Retina (tissue), 1 donor: Measurements from ENCODE around the gene COX10.
"Not testable (repeated sequence)": the region's sequence is repeated elsewhere in the genome, so short reads cannot be mapped to it uniquely, and the experiment has no call there.

Experiments used
- DNase-seq: peaks from one replicate; pipeline ENCODE4 v3.0.0-alpha.2; 2016

Gene COX10

DNA sequence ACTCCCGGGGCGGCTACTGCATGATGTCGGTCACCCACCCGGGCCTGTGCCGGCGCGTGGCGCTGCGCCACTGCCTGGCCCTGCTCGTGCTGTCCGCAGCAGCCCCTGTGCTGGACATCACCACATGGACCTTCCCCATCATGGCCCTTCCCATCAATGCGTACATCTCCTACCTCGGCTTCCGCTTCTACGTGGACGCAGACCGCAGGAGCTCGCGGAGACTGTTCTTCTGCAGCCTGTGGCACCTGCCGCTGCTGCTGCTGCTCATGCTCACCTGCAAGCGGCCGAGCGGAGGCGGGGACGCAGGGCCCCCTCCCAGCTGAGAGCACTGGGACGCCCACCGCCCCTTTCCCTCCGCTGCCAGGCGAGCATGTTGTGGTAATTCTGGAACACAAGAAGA, 137.6 kb downstream of the COX10 start:
- no peak for DNase-seq

DNA sequence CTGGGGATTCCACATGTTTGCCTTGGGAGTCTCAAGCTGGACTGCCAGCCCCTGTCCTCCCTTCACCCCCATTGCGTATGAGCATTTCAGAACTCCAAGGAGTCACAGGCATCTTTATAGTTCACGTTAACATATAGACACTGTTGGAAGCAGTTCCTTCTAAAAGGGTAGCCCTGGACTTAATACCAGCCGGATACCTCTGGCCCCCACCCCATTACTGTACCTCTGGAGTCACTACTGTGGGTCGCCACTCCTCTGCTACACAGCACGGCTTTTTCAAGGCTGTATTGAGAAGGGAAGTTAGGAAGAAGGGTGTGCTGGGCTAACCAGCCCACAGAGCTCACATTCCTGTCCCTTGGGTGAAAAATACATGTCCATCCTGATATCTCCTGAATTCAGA, 138.5 kb downstream of the COX10 start:
- DNase-seq = no peak

DNA sequence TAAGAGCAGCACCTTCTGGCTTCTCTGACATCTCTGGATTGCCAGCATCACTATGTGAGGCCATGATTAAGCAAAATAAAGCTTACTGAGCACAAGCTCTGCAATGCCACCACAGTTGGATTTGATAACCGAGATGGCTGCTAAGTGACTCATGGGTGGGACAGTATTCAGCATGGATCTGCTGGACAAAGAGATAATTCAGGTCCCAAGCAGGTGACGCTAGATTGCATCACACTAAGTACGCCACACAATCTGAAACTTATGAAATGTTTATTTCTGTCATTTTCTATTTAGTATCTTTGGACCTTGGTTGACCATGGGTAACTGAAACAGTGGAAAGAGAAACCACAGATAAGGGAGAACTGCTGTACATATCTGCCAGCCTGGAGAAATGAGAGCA, 139.9 kb downstream of the COX10 start:
- DNase-seq = no peak

DNA sequence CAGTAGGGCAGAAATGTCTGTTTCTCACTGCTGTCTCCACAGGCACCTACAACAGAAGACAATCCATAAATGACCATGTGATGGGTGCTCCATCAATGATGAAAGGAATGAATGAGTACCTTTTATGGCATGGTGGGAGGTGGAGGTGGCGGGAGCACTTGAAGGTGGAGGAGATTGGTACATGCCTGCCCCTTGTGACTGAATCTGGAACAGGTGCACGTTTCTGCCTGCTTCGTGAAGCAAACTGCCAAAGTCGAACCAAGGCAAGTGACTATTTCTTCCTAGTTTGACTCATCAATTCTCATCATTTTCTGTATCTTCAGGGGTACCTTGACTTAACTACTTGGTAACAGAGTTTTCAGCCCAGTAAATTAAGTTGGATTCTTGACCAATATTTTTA, 141.9 kb downstream of the COX10 start:
- DNase-seq = no peak

DNA sequence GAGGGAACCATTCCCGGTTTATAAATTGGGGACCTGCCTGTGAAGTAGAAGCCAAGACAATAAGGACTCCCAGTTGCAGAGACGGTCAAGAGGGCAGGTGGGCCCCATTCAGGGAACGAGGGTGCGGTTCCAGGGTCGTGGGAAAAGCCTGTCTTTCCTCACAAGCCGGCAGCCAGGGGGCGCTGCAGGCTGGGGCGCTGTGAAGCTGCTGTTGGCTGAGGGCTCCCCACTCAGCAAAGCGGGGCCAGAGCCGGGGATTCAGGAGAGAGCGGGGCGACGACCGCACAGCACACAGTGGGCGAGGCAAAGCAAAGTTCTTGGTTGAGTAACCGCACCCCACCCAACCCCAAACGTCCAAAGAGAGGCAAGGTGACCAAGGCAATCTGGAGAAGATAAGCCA, 142.5 kb downstream of the COX10 start:
- peak; percentile 24 for DNase-seq

DNA sequence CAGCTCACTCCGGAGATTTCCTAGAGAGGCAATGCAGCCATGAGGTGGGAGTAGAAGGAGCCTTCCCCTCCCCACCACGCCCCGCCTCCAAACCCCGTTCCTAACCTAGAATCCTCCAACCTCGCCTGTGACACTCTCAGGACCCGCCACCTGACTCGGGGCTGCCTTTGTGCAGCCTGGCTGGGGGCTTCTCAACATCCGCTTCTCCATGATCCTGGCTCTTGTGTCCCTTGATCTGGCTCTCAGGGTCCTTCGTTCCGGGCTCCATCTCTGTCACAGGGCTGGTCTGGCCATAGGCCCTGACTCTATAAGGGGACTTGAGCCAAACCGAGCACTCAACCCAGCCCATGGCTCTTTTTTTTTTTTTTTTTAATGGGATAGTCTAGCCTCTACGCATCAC, 143.1 kb downstream of the COX10 start:
- DNase-seq = no peak

DNA sequence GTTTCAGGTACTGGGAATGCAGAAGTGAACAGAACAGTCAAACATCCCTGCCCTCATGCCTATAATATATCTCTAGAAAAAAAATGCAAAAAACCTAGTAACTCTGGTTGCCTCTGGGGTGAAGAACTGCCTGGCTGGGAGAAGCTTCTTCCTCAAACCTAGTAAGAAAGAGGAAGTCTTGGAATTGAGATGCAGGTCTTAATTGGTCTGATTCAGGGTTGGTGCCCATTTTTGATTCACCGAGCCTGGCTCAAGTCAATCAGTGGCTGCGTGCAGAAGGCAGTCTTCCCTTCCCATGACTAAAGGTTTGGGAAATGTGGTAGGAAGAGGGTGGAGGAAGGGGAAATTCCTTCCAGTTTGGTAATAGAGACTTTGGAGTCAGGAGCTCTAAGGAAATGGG, 145.0 kb downstream of the COX10 start:
- no peak for DNase-seq

DNA sequence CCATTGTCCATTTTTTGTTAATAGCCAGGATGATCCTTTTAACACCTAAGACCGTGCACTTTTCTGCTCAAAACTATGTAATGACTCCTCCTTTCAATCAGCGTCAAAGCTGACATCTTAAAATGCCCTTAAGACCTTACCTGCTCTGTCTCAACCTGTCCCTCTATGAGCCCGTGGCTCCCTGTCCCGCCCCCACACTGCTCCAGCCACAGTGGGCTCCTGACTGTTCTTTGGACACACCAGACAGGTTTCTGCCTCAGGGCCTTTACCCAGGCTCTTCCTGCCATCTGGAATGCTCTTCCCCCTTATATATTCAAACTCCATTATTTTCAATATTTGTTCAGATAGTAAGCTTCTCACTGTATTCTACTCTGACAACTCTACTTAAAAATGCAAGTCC, 153.3 kb downstream of the COX10 start:
- DNase-seq = no peak

DNA sequence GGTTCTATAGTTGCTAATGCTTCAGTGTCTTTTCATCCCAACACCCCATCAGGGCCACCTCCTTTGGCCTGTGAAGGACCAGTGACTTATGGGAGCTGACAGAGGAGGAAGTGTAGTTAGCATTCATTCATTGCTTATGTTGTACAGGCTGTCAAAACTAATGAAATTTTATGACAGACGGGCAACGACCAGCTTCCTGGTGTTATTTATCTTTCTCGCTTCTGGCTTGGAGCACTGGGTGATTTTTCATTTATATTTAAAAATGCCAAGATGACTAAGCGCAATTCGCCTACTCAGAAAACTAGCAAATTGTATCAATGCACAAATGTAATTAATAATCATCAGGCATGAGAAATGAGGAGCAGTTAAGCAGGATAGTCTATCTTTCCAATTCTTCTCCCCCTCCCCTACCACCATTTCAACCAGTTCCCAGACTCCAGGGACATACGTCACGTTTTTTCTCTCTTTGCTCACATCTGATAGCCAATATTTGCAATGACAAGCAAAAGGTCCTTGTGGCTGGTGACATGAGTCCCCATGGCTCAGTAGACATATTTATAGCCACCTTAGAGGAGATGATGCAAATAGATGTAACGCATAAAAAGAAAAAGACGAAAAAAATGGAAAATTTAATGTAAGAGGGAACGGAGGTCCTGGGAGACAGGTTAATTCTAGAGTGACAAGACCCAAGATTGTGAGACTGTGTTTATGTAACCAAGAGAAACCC, 156.1 kb downstream of the COX10 start:
- DNase-seq = peak; percentile 36

DNA sequence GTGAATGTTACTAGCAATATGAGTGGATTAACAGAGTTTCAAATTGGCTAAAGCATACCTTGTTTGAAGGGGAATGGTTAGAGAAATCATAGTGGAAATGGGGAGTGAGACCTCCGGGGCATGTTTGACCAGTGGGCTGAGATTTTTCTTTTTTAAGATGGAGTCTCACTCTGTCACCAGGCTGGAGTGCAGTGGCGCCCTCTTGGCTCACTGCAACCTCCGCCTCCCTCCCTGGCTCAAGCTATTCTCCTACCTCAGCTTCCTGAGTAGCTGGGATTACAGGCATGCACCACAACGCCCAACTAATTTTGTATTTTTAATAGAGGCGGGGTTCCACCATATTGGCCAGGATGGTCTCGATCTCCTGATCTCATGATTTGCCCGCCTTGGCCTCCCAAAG, 157.7 kb downstream of the COX10 start:
- no peak for DNase-seq

DNA sequence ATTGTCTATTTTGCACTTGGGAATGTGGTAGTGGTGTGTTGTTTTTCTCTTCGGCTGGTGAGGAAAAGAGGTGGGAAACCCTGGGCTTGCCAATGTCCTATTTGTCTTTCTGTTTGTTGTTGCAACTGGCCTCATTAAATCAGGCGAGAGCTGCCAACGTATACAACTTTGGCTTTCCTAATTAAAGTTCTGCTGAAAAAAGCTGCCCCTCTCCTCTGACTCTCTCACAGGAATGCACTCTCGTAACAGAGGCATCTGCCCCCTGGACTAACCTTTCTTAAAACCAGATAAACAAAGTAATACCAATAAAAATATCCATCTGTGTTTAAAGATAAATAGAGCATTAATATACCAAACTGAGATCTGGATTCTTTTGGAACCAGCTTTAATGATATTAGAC, 159.6 kb downstream of the COX10 start:
- no peak for DNase-seq

DNA sequence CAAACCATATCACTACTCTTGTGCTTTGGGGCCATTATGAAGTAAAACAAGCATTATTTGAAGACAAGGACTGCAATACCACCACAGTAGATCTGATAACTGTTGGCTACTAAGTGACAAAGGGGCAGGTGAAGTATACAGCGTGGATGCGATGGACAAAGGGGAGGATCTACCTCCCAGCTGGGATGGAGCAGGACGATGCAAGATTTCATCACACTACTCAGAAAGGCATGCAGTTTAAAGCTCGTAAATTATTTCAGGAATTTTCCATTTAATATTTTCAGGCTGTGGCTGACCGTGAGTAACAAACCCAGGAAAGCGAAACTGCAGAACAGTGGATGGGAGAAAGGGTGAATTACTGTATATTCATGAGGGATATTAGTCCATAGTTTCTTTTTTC, 161.9 kb downstream of the COX10 start:
- not testable (repeated sequence) for DNase-seq

DNA sequence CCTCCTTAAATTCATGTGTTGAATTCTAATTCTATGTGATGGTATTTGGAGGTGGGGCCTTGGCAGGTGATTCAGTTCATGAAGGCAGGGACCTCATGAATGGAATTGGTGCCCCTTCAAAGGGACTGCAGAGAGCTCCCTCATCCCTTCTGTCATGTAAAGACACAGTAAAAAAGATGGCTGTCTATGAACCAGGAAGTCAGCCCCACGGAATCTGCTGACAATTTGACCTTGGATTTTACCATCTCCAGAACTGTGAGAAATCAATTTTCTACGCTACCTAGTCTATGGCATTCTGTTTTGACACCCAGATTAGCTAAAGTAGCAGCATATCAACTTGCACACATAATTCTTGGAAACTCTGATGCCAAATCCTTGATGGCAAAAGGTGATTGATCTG, 165.7 kb downstream of the COX10 start:
- not testable (repeated sequence) for DNase-seq

DNA sequence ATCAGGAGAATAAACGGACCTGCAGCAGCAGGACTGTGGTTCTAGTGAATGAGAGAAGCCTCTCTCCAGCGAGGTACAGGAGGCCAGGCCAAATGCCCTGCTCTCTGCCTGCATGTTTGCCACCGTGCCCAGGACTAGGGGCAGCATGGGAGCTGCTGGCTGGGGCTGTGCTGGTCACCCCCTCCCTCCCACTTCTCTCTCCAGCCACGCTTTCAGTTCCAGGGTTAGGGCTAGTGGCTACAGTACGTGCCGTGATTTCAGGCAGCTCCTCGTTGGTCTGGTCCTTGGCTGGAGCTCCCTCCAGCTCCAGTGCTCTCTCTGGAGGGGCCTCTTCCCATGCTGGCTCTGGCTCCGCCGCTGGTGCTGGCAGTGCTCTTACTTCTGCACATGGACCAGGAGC, 166.7 kb downstream of the COX10 start:
- not testable (repeated sequence) for DNase-seq

DNA sequence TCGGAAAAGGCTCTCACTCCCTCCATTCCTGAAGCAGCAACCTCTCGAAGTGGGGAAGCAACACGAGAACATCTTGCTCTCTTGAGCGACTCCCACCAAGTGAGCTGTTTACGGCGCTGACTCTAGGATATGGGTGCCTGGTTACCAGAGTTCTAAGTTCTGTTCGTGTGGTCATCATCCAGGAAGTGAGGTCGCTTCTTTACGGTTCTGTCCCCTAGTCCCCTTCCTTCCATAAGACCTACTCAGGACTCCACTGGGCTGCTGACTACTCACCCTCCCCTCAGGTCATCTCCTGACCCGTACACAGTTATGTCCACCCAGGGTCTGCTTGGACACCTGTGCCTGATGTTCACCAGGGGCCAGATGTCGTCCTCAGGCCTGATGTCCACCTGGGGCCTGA, 167.5 kb downstream of the COX10 start, which contains the start of gene CDRT15:
Gene CDRT15, minus strand, starts transcription at position 101 of the 400 bp plus-strand sequence. Its CDS starts 29 bp downstream, at position 72.
- not testable (repeated sequence) for DNase-seq

DNA sequence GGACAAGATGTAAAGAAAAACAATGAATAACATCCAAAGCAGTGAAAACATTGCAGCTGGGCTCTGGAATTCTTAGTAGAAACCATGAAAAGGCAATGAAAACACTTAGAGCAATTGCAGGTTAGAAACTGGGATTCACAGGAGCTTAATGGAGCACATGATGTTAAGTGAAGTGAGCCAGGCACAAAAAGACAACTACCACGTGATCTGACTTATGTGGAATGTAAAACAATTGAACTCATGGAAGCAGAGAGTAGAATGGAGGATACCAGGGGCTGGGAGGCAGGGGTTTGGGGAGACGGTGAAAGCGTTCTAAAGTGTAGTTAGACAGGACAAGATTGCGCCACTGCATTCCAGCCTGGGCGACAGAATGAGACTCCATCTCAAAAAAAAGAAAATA, 170.0 kb downstream of the COX10 start:
- not testable (repeated sequence) for DNase-seq

DNA sequence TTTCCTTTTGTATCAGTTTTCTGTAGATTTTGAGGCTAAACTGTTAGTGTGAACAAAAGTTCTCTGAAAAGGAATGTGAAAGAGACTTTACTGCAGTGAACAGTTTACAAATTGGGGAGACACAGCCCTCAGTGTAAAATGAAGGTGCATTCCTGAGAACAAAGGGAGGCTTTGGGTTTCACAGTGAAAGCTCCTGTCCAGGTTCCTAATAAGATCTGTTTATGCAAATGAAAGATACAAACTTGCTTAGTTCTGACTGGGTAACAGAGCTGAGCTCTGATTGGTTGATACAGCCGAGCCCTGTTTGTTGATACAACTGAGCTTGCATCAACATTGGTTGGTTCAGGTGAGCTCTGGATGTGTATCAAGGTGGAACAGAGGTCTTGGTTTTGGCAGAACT, 175.7 kb downstream of the COX10 start:
- DNase-seq = no peak

DNA sequence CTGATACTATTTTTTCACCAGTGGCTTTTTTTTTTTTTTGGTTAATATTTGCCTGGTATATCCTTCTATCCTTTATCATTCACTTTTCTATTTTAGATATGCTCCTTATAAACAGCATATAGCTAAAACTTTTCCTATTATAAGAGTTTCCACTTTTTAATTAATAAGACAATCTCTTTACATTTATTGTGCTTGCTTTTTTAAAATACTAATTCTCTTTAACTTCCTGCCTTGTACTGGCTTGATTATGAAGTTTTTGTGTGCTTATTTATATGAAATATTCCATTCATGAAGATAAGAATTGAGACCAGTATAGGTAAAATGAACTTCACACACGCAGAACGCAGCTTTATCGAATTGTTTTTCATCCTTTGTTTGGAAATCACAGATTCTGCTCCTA, 176.3 kb downstream of the COX10 start:
- no peak for DNase-seq
